Measurements from ENCODE around the gene TBXA2R. TPM values are rescaled to one million over a fixed set of nuclear protein-coding genes. Genes with fewer than 3 reads are reported as not detected.

Gene TBXA2R
- total RNA-seq, 4 donors from 2014 or later = 4.8 to 17.2 (median 7.7) TPM

- no peak overlapping the region for H3K27ac ChIP-seq (replicated peaks in 1 of 4)
- no peak for DNase-seq (ENCODE audit: extremely low spot score)
- intact Hi-C loops (cut with DNase I) = no loop called here
- no peaks in the 10 kb centered on the region for H3K27me3 ChIP-seq
- WGBS = 81% methylated on average over 10 of the region's 24 CpGs
- no peaks in the 10 kb centered on the region for H3K9me3 ChIP-seq
- H3K4me3 ChIP-seq = no peak overlapping the region
- no peak for TF ChIP-seq EP300 (IDR thresholded peaks at IDR 0.05)
- TF ChIP-seq POLR2A (IDR thresholded peaks at IDR 0.05; ENCODE audit: low read depth) = no peak
- TF ChIP-seq POLR2AphosphoS5 (IDR thresholded peaks at IDR 0.05) = no peak
- TF ChIP-seq CTCF (IDR thresholded peaks at IDR 0.05) = no peak
- H3K4me1 ChIP-seq = peaks cover 23 to 58% (median 40%) of the 10 kb centered on the region in 4 donors
- H3K36me3 ChIP-seq = peaks cover 26 to 72% (median 62%) of the 10 kb centered on the region in 4 donors
Observed at GRCh38 chr19:3620817-3621547, 14.3 kb upstream of the TBXA2R start.

GRCh38 chr19:3620145-3620816, 13.6 kb upstream of the TBXA2R start:
- no peaks in the 10 kb centered on the region for H3K27me3 ChIP-seq
- DNase-seq (ENCODE audit: extremely low spot score) = no peak
- TF ChIP-seq CTCF (IDR thresholded peaks at IDR 0.05) (no peak), EP300 (IDR thresholded peaks at IDR 0.05) (no peak), POLR2A (IDR thresholded peaks at IDR 0.05; ENCODE audit: low read depth) (no peak), POLR2AphosphoS5 (IDR thresholded peaks at IDR 0.05) (no peak)
- WGBS = 91% methylated on average over 12 of the region's 19 CpGs
- peaks cover 26 to 79% (median 69%) of the 10 kb centered on the region in 4 donors for H3K36me3 ChIP-seq
- intact Hi-C loops (cut with DNase I) = no loop called here
- H3K4me1 ChIP-seq = peaks cover 16 to 51% (median 33%) of the 10 kb centered on the region in 4 donors
- H3K4me3 ChIP-seq = no peak overlapping the region
- no peaks in the 10 kb centered on the region for H3K9me3 ChIP-seq
- H3K27ac ChIP-seq (replicated peaks in 1 of 4) = no peak overlapping the region

GRCh38 chr19:3619631-3620012, 12.9 kb upstream of the TBXA2R start:
- intact Hi-C loops (cut with DNase I) = loop anchor here (5.0 kb wide), 2 partner anchors 42 to 62 kb away; partner anchors contain the start of gene MFSD12
- DNase-seq (ENCODE audit: extremely low spot score) = no peak
- 84% methylated on average over 16 of the region's 17 CpGs for WGBS

More at GRCh38 chr19:3619631-3620012, 12.9 kb upstream of the TBXA2R start:
- Histone ChIP-seq H3K27ac (replicated peaks in 1 of 4) (no peak overlapping the region), H3K4me1 (peaks cover 9 to 51% (median 28%) of the 10 kb centered on the region in 4 donors), H3K27me3 (no peaks in the 10 kb centered on the region), H3K4me3 (no peak overlapping the region), H3K9me3 (no peaks in the 10 kb centered on the region), H3K36me3 (peaks cover 26 to 79% (median 72%) of the 10 kb centered on the region in 4 donors)
- no peak for TF ChIP-seq POLR2A (IDR thresholded peaks at IDR 0.05; ENCODE audit: low read depth)
- no peak for TF ChIP-seq CTCF (IDR thresholded peaks at IDR 0.05)
- no peak for TF ChIP-seq EP300 (IDR thresholded peaks at IDR 0.05)
- no peak for TF ChIP-seq POLR2AphosphoS5 (IDR thresholded peaks at IDR 0.05)
